ENCODE measurements around the gene MYT1. TPM values are rescaled to one million over a fixed set of nuclear protein-coding genes. Genes with fewer than 3 reads are reported as not detected.
A peak's percentile ranks its signal among the peaks of the same experiment; 100 is the strongest.

MYT1 gene
- total and polyA plus RNA-seq, 2 of the 13 experiments (the other 11 are each of a cell fraction or from before 2014, with no cell fraction given) = 0.58 to 2.5 TPM

- peak; percentile 90; the same call in 1 of the 2 replicates for TF ChIP-seq TERF1 (CRISPR knock-in tag; IDR thresholded peaks at IDR 0.05)
- TF ChIP-seq SIX4 (CRISPR knock-in tag; IDR thresholded peaks at IDR 0.05) = 0 out of 2 replicates have a peak, but pooled peaks have one; percentile 38
- TF ChIP-seq ZNF644 (CRISPR knock-in tag; IDR thresholded peaks at IDR 0.05; ENCODE audit: low read depth) = no peak
- peak; percentile 67; the same call in 1 of the 2 replicates for TF ChIP-seq BCL3 (CRISPR knock-in tag; IDR thresholded peaks at IDR 0.05)
- TF ChIP-seq RELA (CRISPR knock-in tag; IDR thresholded peaks at IDR 0.05) = no peak
- no peak for TF ChIP-seq ZNF382 (CRISPR knock-in tag; IDR thresholded peaks at IDR 0.05; ENCODE audit: borderline replicate concordance)
- peak; percentile 75; the same call in 1 of the 2 replicates for TF ChIP-seq ZNF230 (CRISPR knock-in tag; IDR thresholded peaks at IDR 0.05)
- TF ChIP-seq MIXL1 (CRISPR knock-in tag; IDR thresholded peaks at IDR 0.05) = no peak
- TF ChIP-seq ZNF253 (CRISPR knock-in tag; IDR thresholded peaks at IDR 0.05; ENCODE audit: borderline replicate concordance) = no peak
- TF ChIP-seq ATF2 (CRISPR knock-in tag; IDR thresholded peaks at IDR 0.05) = 0 out of 2 replicates have a peak, but pooled peaks have one; percentile 24
- TF ChIP-seq RBM39 (IDR thresholded peaks at IDR 0.05; ENCODE audit: low read depth, low read length, poor library complexity, severe bottlenecking) = peak; percentile 69
- TF ChIP-seq SMYD3 (CRISPR knock-in tag; IDR thresholded peaks at IDR 0.05) = no peak
- TF ChIP-seq U2AF2 (IDR thresholded peaks at IDR 0.05; ENCODE audit: low read depth, low read length) = no peak
- TF ChIP-seq ZNF768 (CRISPR knock-in tag; IDR thresholded peaks at IDR 0.05) = peak; percentile 89
- no peak for TF ChIP-seq ZBTB34 (CRISPR knock-in tag; IDR thresholded peaks at IDR 0.05)
- TF ChIP-seq FOXO1 (CRISPR knock-in tag; IDR thresholded peaks at IDR 0.05) = peak; percentile 65; the same call in 1 of the 2 replicates
- TF ChIP-seq AGO1 (IDR thresholded peaks at IDR 0.05; ENCODE audit: low read depth, low read length, poor library complexity, severe bottlenecking) = no peak
- no peak for TF ChIP-seq ZNF773 (CRISPR knock-in tag; IDR thresholded peaks at IDR 0.05; ENCODE audit: borderline replicate concordance)
- TF ChIP-seq PRMT3 (CRISPR knock-in tag; IDR thresholded peaks at IDR 0.05; ENCODE audit: borderline replicate concordance, low read depth) = no peak
- TF ChIP-seq ZNF33B (CRISPR knock-in tag; IDR thresholded peaks at IDR 0.05) = 0 out of 2 replicates have a peak, but pooled peaks have one; percentile 74
- no peak for TF ChIP-seq XBP1 (CRISPR knock-in tag; IDR thresholded peaks at IDR 0.05)
- peak; percentile 98 for TF ChIP-seq CTCF (CRISPR knock-in tag; IDR thresholded peaks at IDR 0.05)
- no peak; the same call in 1 of the 2 replicates for TF ChIP-seq ZBTB7B (CRISPR knock-in tag; IDR thresholded peaks at IDR 0.05)
- 0 out of 2 replicates have a peak, but pooled peaks have one; percentile 56 for TF ChIP-seq ZNF343 (CRISPR knock-in tag; IDR thresholded peaks at IDR 0.05)
Measured at GRCh38 chr20:64223526-64224067, 59.3 kb downstream of the MYT1 start (continued).

All from HepG2 (cell line).